Duodenal mucosa (tissue), 2 donors: Measurements from ENCODE around the gene ZNF320.
"Not testable (repeated sequence)": the region's sequence is repeated elsewhere in the genome, so short reads cannot be mapped to it uniquely, and the experiment has no call there.

Experiments used
- H3K27ac ChIP-seq: one replicate; pipeline ENCODE4 v1.7.0; 2013; ENCODE audit warnings: low read depth, low read length
- H3K27me3 ChIP-seq, 2 donors: one replicate each; pipeline ENCODE4 v1.7.0; 2013; ENCODE audit warnings: low read length in 2 of 2, control low read depth in 1 of 2; ENCODE audit not compliant: insufficient read depth in 2 of 2, control insufficient read depth in 1 of 2
- H3K36me3 ChIP-seq, 2 donors: one replicate each; pipeline ENCODE4 v1.7.0; 2013; ENCODE audit warnings: low read length in 2 of 2, control low read depth in 1 of 2; ENCODE audit not compliant: insufficient read depth in 2 of 2, control insufficient read depth in 1 of 2
- H3K4me1 ChIP-seq, 2 donors: one replicate each; pipeline ENCODE4 v1.7.0; 2013; ENCODE audit warnings: low read length in 2 of 2, control low read depth in 1 of 2; ENCODE audit not compliant: insufficient read depth in 2 of 2, control insufficient read depth in 1 of 2
- H3K4me3 ChIP-seq, 2 donors: one replicate each; pipeline ENCODE4 v1.7.0; 2013; ENCODE audit warnings: low read length in 2 of 2, low read depth in 1 of 2
- H3K9ac ChIP-seq, 2 donors: one replicate each; pipeline ENCODE4 v1.7.0; 2013; ENCODE audit warnings: low read length in 2 of 2, low read depth in 1 of 2
- H3K9me3 ChIP-seq, 2 donors: one replicate each; pipeline ENCODE4 v1.7.0; 2013; ENCODE audit warnings: low read length in 2 of 2, control low read depth in 1 of 2; ENCODE audit not compliant: control insufficient read depth in 1 of 2

Gene ZNF320

GRCh38 chr19:52941523-52941922 is 44.1 kb upstream of the ZNF320 start:
- not testable (repeated sequence) for H3K27me3 ChIP-seq, H3K9me3 ChIP-seq, H3K4me1 ChIP-seq, H3K36me3 ChIP-seq, H3K27ac ChIP-seq
- Histone ChIP-seq H3K4me3 (peak overlapping the region; percentile 84 to 94), H3K9ac (peak overlapping the region; percentile 70 to 72)

GRCh38 chr19:52940905-52941304 is 43.5 kb upstream of the ZNF320 start:
- not testable (repeated sequence) for H3K9ac ChIP-seq, H3K27ac ChIP-seq, H3K36me3 ChIP-seq, H3K4me3 ChIP-seq, H3K9me3 ChIP-seq, H3K27me3 ChIP-seq, H3K4me1 ChIP-seq

GRCh38 chr19:52938761-52939160 is 41.3 kb upstream of the ZNF320 start:
- Histone ChIP-seq H3K9ac (no peak overlapping the region), H3K27ac (no peak overlapping the region), H3K4me1 (peaks cover 0 to 5% of the 10 kb centered on the region in 2 donors), H3K36me3 (peaks cover 0 to 8% of the 10 kb centered on the region in 2 donors), H3K27me3 (no peaks in the 10 kb centered on the region), H3K4me3 (no peak overlapping the region), H3K9me3 (peaks cover 5 to 13% of the 10 kb centered on the region in 2 donors)

- H3K27ac ChIP-seq = no peak overlapping the region
- H3K4me1 ChIP-seq = peaks cover 0 to 5% of the 10 kb centered on the region in 2 donors
- no peaks in the 10 kb centered on the region for H3K27me3 ChIP-seq
- H3K36me3 ChIP-seq = peaks cover 0 to 8% of the 10 kb centered on the region in 2 donors
- no peak overlapping the region for H3K4me3 ChIP-seq
- no peak overlapping the region for H3K9ac ChIP-seq
- peaks cover 5 to 13% of the 10 kb centered on the region in 2 donors for H3K9me3 ChIP-seq
Observed at GRCh38 chr19:52936954-52937325, 39.5 kb upstream of the ZNF320 start.

GRCh38 chr19:52936151-52936953 is 38.9 kb upstream of the ZNF320 start:
- Histone ChIP-seq H3K36me3 (peaks cover 0 to 8% of the 10 kb centered on the region in 2 donors), H3K27ac (no peak overlapping the region), H3K4me1 (no peaks in the 10 kb centered on the region), H3K9ac (no peak overlapping the region), H3K9me3 (peaks cover 5 to 13% of the 10 kb centered on the region in 2 donors), H3K27me3 (no peaks in the 10 kb centered on the region), H3K4me3 (no peak overlapping the region)

GRCh38 chr19:52935434-52935833 is 38.0 kb upstream of the ZNF320 start:
- Histone ChIP-seq H3K27me3 (no peaks in the 10 kb centered on the region), H3K9ac (no peak overlapping the region), H3K9me3 (peaks cover 5 to 13% of the 10 kb centered on the region in 2 donors), H3K36me3 (peaks cover 0 to 8% of the 10 kb centered on the region in 2 donors), H3K4me3 (no peak overlapping the region), H3K4me1 (no peaks in the 10 kb centered on the region), H3K27ac (no peak overlapping the region)

- H3K27ac ChIP-seq, H3K27me3 ChIP-seq, H3K9me3 ChIP-seq, H3K4me3 ChIP-seq, H3K9ac ChIP-seq: not testable (repeated sequence)
- H3K36me3 ChIP-seq = peaks cover 3 to 21% of the 10 kb centered on the region in 2 donors
- H3K4me1 ChIP-seq = peaks cover 0 to 19% of the 10 kb centered on the region in 2 donors
Observed at GRCh38 chr19:52924641-52925040, 27.2 kb upstream of the ZNF320 start.

- H3K9me3 ChIP-seq = peaks cover 0 to 3% of the 10 kb centered on the region in 2 donors
- H3K27ac ChIP-seq = peak overlapping the region; percentile 20
- H3K4me3 ChIP-seq = peak overlapping the region; percentile 84 to 98
- H3K36me3 ChIP-seq = peaks cover 3 to 15% of the 10 kb centered on the region in 2 donors
- peak overlapping the region in 1 of 2 donors; percentile 89 for H3K9ac ChIP-seq
- H3K27me3 ChIP-seq = no peaks in the 10 kb centered on the region
- H3K4me1 ChIP-seq = peaks cover 0 to 19% of the 10 kb centered on the region in 2 donors
Observed at GRCh38 chr19:52923778-52924593, 26.6 kb upstream of the ZNF320 start.

- no peaks in the 10 kb centered on the region for H3K9me3 ChIP-seq
- peak within 1 kb of the TSS; percentile 79 for H3K27ac ChIP-seq
- H3K36me3 ChIP-seq = peaks cover 0 to 6% of the 10 kb centered on the region in 2 donors
- peaks cover 0 to 19% of the 10 kb centered on the region in 2 donors for H3K4me1 ChIP-seq
- H3K4me3 ChIP-seq = peak within 1 kb of the TSS; percentile 84 to 98
- H3K9ac ChIP-seq = peak within 1 kb of the TSS; percentile 89 to 96
- H3K27me3 ChIP-seq = no peaks in the 10 kb centered on the region
Observed at GRCh38 chr19:52922841-52923777, 25.7 kb upstream of the ZNF320 start, which contains the start of gene ZNF888. TSS of gene ZNF888 (minus strand) at chr19:52923428. CDS start at chr19:52917873, 5,555 bp downstream.
